Measurements from ENCODE around the gene KCNJ11.

DNA sequence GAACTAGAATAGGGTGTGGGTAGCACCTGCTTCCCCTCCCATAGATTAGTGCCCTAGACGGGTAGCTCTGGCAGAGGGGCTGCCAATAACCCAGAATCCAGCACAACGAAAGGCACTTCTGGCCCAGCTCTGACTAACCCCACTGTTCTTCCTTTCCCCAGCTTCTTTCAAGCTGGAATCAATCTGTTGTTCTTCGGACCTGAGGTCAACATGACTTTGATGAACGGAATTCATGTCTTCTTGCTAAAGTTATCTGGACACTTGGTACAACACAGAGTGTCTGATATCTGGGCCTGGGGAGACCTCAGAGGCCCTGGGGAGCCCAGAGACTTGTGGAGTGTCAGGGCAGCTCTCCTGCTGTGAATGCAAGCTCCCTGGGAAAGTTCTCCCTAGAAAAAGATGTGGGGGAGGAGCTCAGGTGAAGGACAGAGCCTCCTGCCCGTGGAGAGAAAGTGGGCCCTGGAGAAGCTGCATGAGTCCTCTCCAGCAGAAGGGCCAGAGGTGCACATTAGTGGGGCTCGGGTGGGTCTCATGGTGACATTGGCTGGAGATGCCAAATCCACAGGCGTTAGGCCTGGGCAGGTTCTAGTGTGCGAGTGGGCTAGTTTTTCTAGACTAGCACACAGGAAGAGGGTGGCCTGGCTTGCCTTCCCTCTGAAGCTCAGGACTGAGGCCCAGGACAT lies 6.3 kb downstream of the KCNJ11 start:
- TF ChIP-seq NFIC (IDR thresholded peaks at IDR 0.05; ENCODE audit: low read depth, low read length) (no peak), HDGF (IDR thresholded peaks at IDR 0.05) (no peak), IKZF2 (IDR thresholded peaks at IDR 0.05) (no peak), SUPT20H (IDR thresholded peaks at IDR 0.05; ENCODE audit: borderline replicate concordance, control insufficient read depth, low read depth, low read length) (no peak), ATF7 (IDR thresholded peaks at IDR 0.05; ENCODE audit: low read depth) (no peak), EZH2 (IDR thresholded peaks at IDR 0.05; ENCODE audit: borderline replicate concordance, control insufficient read depth, low read depth, low read length) (no peak), YY1 (IDR thresholded peaks at IDR 0.05; ENCODE audit: low read depth, low read length) (no peak), POLR2AphosphoS5 (IDR thresholded peaks at IDR 0.05; ENCODE audit: low read length) (no peak), SMC3 (IDR thresholded peaks at IDR 0.05; ENCODE audit: borderline replicate concordance, low read length) (no peak)
- TF ChIP-seq, protein P1, sequence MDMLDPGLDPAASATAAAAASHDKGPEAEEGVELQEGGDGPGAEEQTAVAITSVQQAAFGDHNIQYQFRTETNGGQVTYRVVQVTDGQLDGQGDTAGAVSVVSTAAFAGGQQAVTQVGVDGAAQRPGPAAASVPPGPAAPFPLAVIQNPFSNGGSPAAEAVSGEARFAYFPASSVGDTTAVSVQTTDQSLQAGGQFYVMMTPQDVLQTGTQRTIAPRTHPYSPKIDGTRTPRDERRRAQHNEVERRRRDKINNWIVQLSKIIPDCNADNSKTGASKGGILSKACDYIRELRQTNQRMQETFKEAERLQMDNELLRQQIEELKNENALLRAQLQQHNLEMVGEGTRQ (IDR thresholded peaks at IDR 0.05; ENCODE audit: borderline replicate concordance, low read depth, low read length), result no peak
